ENCODE measurements around the gene CDC42BPG.

CDC42BPG gene

GRCh38 chr11:64864473-64865285 lies 20.2 kb upstream of the CDC42BPG start:
- no peak for DNase-seq
- Histone ChIP-seq H3K27me3 (replicated peaks; ENCODE audit: insufficient read depth, low read length) (no peaks in the 10 kb centered on the region), H3F3A (ENCODE audit: insufficient read depth, low read length) (peaks cover 23% of the 10 kb centered on the region), H3K9me2 (replicated peaks; ENCODE audit: insufficient read depth, low read length) (no peaks in the 10 kb centered on the region), H3K4me2 (ENCODE audit: low read depth, low read length) (peak overlapping the region; percentile 57; the same call in 1 of the 2 replicates), H3K27ac (ENCODE audit: low read length) (peak overlapping the region; percentile 80), H2AFZ (ENCODE audit: low read length) (no peak overlapping the region), H4K20me1 (ENCODE audit: insufficient read depth, low read length) (no peaks in the 10 kb centered on the region), H3K4me3 (ENCODE audit: low read length) (no peak overlapping the region), H3K9ac (ENCODE audit: low read length) (peak overlapping the region; percentile 37; the same call in 1 of the 2 replicates), H3K36me3 (replicated peaks; ENCODE audit: insufficient read depth, low read length) (no peaks in the 10 kb centered on the region), H3K9me3 (replicated peaks; ENCODE audit: insufficient read depth, low read length) (no peaks in the 10 kb centered on the region), H3K4me1 (ENCODE audit: low read length) (peaks cover 42% of the 10 kb centered on the region), H3K79me2 (ENCODE audit: low read length) (peaks cover 72% of the 10 kb centered on the region)
- TF ChIP-seq EZH2 (optimal IDR thresholded peaks at IDR 0.05; ENCODE audit: low read depth, low read length) = no peak
- no peak for TF ChIP-seq CTCF (IDR thresholded peaks at IDR 0.05; ENCODE audit: low read length)
- TF ChIP-seq EZH2phosphoT487 (IDR thresholded peaks at IDR 0.05; ENCODE audit: low read length) = no peak

GRCh38 chr11:64864135-64864472 lies 19.7 kb upstream of the CDC42BPG start:
- Histone ChIP-seq H3K79me2 (ENCODE audit: low read length) (peaks cover 67% of the 10 kb centered on the region), H3K27ac (ENCODE audit: low read length) (no peak overlapping the region), H3K36me3 (replicated peaks; ENCODE audit: insufficient read depth, low read length) (no peaks in the 10 kb centered on the region), H3K9ac (ENCODE audit: low read length) (no peak overlapping the region), H3K4me3 (ENCODE audit: low read length) (no peak overlapping the region), H2AFZ (ENCODE audit: low read length) (no peak overlapping the region), H3K4me1 (ENCODE audit: low read length) (peaks cover 45% of the 10 kb centered on the region), H3F3A (ENCODE audit: insufficient read depth, low read length) (peaks cover 28% of the 10 kb centered on the region), H4K20me1 (ENCODE audit: insufficient read depth, low read length) (no peaks in the 10 kb centered on the region), H3K4me2 (ENCODE audit: low read depth, low read length) (no peak overlapping the region), H3K9me2 (replicated peaks; ENCODE audit: insufficient read depth, low read length) (no peaks in the 10 kb centered on the region), H3K27me3 (replicated peaks; ENCODE audit: insufficient read depth, low read length) (no peaks in the 10 kb centered on the region), H3K9me3 (replicated peaks; ENCODE audit: insufficient read depth, low read length) (no peaks in the 10 kb centered on the region)
- DNase-seq = no peak
- TF ChIP-seq EZH2 (optimal IDR thresholded peaks at IDR 0.05; ENCODE audit: low read depth, low read length) (no peak), CTCF (IDR thresholded peaks at IDR 0.05; ENCODE audit: low read length) (no peak), EZH2phosphoT487 (IDR thresholded peaks at IDR 0.05; ENCODE audit: low read length) (no peak)

GRCh38 chr11:64863391-64864060 lies 19.1 kb upstream of the CDC42BPG start:
- H3K27ac ChIP-seq (ENCODE audit: low read length) = no peak overlapping the region
- H3K4me1 ChIP-seq (ENCODE audit: low read length) = peaks cover 51% of the 10 kb centered on the region
- no peak overlapping the region for H3K9ac ChIP-seq (ENCODE audit: low read length)
- no peak for DNase-seq
- H3K4me2 ChIP-seq (ENCODE audit: low read depth, low read length) = no peak overlapping the region
- H3K36me3 ChIP-seq (replicated peaks; ENCODE audit: insufficient read depth, low read length) = no peaks in the 10 kb centered on the region
- no peaks in the 10 kb centered on the region for H4K20me1 ChIP-seq (ENCODE audit: insufficient read depth, low read length)
- H3K9me3 ChIP-seq (replicated peaks; ENCODE audit: insufficient read depth, low read length) = no peaks in the 10 kb centered on the region
- H3K27me3 ChIP-seq (replicated peaks; ENCODE audit: insufficient read depth, low read length) = no peaks in the 10 kb centered on the region
- no peak overlapping the region for H3K4me3 ChIP-seq (ENCODE audit: low read length)
- peaks cover 66% of the 10 kb centered on the region for H3K79me2 ChIP-seq (ENCODE audit: low read length)
- H3K9me2 ChIP-seq (replicated peaks; ENCODE audit: insufficient read depth, low read length) = no peaks in the 10 kb centered on the region
- H2AFZ ChIP-seq (ENCODE audit: low read length) = no peak overlapping the region
- TF ChIP-seq EZH2phosphoT487 (IDR thresholded peaks at IDR 0.05; ENCODE audit: low read length) (no peak), CTCF (IDR thresholded peaks at IDR 0.05; ENCODE audit: low read length) (no peak), EZH2 (optimal IDR thresholded peaks at IDR 0.05; ENCODE audit: low read depth, low read length) (no peak)
- peaks cover 34% of the 10 kb centered on the region for H3F3A ChIP-seq (ENCODE audit: insufficient read depth, low read length)
